ENCODE measurements around the gene SDK1. TPM values are rescaled to one million over a fixed set of nuclear protein-coding genes. Genes with fewer than 3 reads are reported as not detected.

SDK1 gene
- total RNA-seq, 1 experiment from 2014 or later = 20.0 TPM

DNA sequence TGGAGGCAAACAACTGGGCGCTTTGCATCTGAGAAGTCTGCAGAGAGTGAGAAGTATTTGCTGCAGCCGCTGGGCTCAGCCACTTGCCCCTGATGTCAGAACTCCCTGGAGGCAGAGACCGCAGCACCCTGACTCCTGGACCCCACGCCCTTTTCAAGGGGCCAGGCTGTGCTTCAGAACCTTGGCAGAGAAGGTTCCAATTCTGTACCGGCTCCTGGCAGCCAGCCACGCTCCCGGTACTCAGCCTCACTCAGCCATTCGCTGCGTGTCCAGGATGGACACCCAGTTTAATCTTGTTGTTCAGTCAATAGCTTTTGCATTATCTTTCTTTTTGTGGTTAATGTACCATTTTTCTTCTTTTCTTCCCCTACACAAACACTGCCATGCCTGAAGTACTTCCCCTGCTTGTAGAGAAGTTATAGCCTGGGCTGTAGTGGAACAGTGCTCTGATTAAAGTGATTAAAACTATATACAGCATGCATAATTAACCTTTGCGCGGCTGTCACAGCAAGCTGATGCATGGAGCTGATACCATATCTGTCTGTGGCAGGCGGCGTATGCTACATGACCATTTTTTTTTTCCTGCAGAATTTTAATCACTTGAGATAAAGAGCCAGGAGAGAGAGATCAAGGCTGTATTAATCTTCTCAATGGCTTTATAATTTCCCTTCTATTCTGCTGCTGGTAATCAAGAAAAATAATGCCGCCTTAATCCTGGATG is 578.5 kb downstream of the SDK1 start:
- Mint-ChIP-seq H3K36me3 (ENCODE audit: insufficient read depth, unreplicated experiment) (no peaks in the 10 kb centered on the region), H3K27ac (ENCODE audit: unreplicated experiment) (no peak overlapping the region), H3K27me3 (ENCODE audit: unreplicated experiment) (no peaks in the 10 kb centered on the region), H3K4me1 (ENCODE audit: low read depth, unreplicated experiment) (no peaks in the 10 kb centered on the region), H3K9me3 (ENCODE audit: low read depth, unreplicated experiment) (peaks cover 7% of the 10 kb centered on the region), H3K4me3 (ENCODE audit: low read depth, unreplicated experiment) (no peak overlapping the region)
- no peak for DNase-seq
- TF ChIP-seq, protein P1, sequence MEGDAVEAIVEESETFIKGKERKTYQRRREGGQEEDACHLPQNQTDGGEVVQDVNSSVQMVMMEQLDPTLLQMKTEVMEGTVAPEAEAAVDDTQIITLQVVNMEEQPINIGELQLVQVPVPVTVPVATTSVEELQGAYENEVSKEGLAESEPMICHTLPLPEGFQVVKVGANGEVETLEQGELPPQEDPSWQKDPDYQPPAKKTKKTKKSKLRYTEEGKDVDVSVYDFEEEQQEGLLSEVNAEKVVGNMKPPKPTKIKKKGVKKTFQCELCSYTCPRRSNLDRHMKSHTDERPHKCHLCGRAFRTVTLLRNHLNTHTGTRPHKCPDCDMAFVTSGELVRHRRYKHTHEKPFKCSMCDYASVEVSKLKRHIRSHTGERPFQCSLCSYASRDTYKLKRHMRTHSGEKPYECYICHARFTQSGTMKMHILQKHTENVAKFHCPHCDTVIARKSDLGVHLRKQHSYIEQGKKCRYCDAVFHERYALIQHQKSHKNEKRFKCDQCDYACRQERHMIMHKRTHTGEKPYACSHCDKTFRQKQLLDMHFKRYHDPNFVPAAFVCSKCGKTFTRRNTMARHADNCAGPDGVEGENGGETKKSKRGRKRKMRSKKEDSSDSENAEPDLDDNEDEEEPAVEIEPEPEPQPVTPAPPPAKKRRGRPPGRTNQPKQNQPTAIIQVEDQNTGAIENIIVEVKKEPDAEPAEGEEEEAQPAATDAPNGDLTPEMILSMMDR (IDR thresholded peaks at IDR 0.05; ENCODE audit: unreplicated experiment) = no peak
- no TSS peak for BruUV-seq (replicated peaks)
- intact Hi-C loops (cut with micrococcal nuclease; ENCODE audit: unreplicated experiment) = no loop called here
- CTCF ChIA-PET = no interaction called here

DNA sequence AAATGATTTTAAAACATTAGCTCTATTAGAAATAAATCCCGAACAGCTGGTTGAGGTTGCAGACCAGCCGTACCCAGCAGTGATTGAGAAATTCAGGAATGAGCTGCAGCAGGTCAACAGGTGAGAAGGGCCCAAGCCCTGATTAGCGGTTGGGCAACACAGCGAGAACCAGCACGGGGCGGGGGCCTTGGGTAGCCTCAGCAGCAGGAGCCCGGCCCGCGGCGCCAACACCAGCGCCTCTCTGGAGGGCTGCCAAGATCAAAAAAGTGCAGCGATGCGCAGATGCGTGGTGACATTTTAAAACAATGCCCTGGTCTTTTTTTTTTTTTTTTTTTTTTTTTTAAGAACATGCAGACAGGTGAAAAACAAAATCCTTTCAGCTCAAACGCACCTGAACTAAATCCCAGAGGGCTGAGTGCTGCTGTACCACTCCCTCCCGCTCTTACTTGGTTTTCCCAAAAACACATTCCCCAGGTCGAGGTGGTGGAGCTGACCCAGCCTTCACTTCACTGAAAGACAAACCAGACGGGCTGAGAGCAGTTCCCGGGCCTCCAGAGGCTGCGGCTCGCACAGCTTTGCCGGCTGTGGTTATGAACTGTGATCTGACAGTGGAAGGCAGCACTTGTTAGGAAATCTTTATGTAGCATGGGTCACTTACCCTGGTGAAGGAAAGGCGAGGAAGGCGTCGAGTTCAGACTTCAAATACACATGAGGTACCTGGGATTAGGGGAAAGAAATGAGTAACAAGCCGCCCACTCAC is 579.4 kb downstream of the SDK1 start:
- peaks cover 7% of the 10 kb centered on the region for H3K9me3 Mint-ChIP-seq (ENCODE audit: low read depth, unreplicated experiment)
- no peaks in the 10 kb centered on the region for H3K4me1 Mint-ChIP-seq (ENCODE audit: low read depth, unreplicated experiment)
- intact Hi-C loops (cut with micrococcal nuclease; ENCODE audit: unreplicated experiment) = no loop called here
- BruUV-seq (replicated peaks) = no TSS peak
- TF ChIP-seq, protein P1 (IDR thresholded peaks at IDR 0.05; ENCODE audit: unreplicated experiment) = no peak
- CTCF ChIA-PET = no interaction called here
- DNase-seq = no peak
- no peaks in the 10 kb centered on the region for H3K27me3 Mint-ChIP-seq (ENCODE audit: unreplicated experiment)
- H3K36me3 Mint-ChIP-seq (ENCODE audit: insufficient read depth, unreplicated experiment) = no peaks in the 10 kb centered on the region
- H3K27ac Mint-ChIP-seq (ENCODE audit: unreplicated experiment) = no peak overlapping the region
- H3K4me3 Mint-ChIP-seq (ENCODE audit: low read depth, unreplicated experiment) = no peak overlapping the region

DNA sequence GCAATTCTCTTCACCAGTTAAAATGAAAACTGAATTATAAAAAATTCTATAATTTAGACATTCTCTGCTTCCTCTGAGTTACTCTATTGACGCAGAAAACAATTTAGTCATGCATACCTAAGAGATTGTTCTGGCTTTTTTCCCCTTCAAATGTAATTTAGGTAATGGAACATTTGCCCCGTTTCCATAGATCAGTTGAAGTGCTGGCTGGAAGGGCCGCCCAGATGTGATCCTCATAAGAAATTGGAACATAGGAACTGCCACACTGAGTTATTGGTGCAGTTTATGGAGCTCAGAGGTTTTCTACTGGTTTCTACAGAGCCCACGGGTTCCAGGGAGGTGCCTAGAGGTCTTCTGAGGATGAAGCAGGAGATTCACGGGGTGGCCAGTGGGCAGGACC is 581.7 kb downstream of the SDK1 start:
- TF ChIP-seq, protein P1 (IDR thresholded peaks at IDR 0.05; ENCODE audit: unreplicated experiment) = no peak
- Mint-ChIP-seq H3K4me1 (ENCODE audit: low read depth, unreplicated experiment) (no peaks in the 10 kb centered on the region), H3K36me3 (ENCODE audit: insufficient read depth, unreplicated experiment) (no peaks in the 10 kb centered on the region), H3K4me3 (ENCODE audit: low read depth, unreplicated experiment) (no peak overlapping the region), H3K27ac (ENCODE audit: unreplicated experiment) (no peak overlapping the region), H3K27me3 (ENCODE audit: unreplicated experiment) (no peaks in the 10 kb centered on the region), H3K9me3 (ENCODE audit: low read depth, unreplicated experiment) (peaks cover 11% of the 10 kb centered on the region)
- intact Hi-C loops (cut with micrococcal nuclease; ENCODE audit: unreplicated experiment) = no loop called here
- no peak for DNase-seq
- CTCF ChIA-PET = no interaction called here
- no TSS peak for BruUV-seq (replicated peaks)

DNA sequence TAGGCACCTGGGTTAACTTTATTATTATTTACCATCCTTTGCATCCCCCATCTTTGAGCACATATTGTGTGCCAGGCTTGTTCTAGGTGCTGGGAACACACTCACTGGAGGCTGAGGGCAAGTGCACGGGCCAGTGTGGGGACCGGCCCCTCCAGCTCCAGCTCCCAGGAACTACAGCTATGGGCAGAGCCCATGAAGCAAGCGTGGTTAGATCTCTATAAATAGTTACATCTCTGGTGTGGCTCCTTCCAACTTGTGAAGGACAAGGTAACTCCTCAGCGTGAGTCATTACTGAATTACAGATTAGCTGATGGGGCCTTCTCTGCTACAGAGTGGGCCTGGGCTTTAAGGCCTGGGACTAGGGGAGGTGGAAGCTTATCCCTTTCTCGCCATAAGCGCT is 583.5 kb downstream of the SDK1 start:
- Mint-ChIP-seq H3K27ac (ENCODE audit: unreplicated experiment) (no peak overlapping the region), H3K9me3 (ENCODE audit: low read depth, unreplicated experiment) (peaks cover 11% of the 10 kb centered on the region), H3K4me1 (ENCODE audit: low read depth, unreplicated experiment) (no peaks in the 10 kb centered on the region), H3K4me3 (ENCODE audit: low read depth, unreplicated experiment) (no peak overlapping the region), H3K36me3 (ENCODE audit: insufficient read depth, unreplicated experiment) (no peaks in the 10 kb centered on the region), H3K27me3 (ENCODE audit: unreplicated experiment) (no peaks in the 10 kb centered on the region)
- TF ChIP-seq, protein P1 (IDR thresholded peaks at IDR 0.05; ENCODE audit: unreplicated experiment) = no peak
- intact Hi-C loops (cut with micrococcal nuclease; ENCODE audit: unreplicated experiment) = no loop called here
- CTCF ChIA-PET = no interaction called here
- no peak for DNase-seq
- BruUV-seq (replicated peaks) = no TSS peak
